Measurements from ENCODE around the gene PIAS3. TPM values are rescaled to one million over a fixed set of nuclear protein-coding genes. Genes with fewer than 3 reads are reported as not detected.

PIAS3 gene
- total and polyA plus RNA-seq, 10 of the 15 experiments (the other 5 are each of a cell fraction or from before 2014, with no cell fraction given): 0.85 to 14.9 (median 10.6) TPM

DNA sequence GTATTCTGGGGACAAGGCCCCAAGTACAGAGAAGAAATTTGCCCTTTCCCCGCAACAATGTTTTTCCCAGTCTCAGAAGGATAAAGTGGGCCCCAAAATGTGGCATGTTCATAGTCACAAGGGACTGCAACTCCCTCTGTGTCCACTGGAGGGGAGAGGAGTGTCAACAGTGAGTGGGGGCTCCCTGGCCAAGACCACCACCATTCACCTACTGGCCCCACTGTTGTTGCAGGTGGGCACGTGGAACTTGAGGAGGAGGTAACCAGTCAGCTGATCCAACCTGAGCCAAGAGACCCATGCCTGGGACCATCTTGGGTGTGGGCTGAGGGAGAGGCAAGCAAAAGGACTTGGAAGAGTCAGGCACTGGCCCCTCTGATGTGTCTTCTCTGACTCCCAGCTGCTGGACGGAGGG, 12.7 kb downstream of the PIAS3 start (continued):
- TF ChIP-seq, protein P1, sequence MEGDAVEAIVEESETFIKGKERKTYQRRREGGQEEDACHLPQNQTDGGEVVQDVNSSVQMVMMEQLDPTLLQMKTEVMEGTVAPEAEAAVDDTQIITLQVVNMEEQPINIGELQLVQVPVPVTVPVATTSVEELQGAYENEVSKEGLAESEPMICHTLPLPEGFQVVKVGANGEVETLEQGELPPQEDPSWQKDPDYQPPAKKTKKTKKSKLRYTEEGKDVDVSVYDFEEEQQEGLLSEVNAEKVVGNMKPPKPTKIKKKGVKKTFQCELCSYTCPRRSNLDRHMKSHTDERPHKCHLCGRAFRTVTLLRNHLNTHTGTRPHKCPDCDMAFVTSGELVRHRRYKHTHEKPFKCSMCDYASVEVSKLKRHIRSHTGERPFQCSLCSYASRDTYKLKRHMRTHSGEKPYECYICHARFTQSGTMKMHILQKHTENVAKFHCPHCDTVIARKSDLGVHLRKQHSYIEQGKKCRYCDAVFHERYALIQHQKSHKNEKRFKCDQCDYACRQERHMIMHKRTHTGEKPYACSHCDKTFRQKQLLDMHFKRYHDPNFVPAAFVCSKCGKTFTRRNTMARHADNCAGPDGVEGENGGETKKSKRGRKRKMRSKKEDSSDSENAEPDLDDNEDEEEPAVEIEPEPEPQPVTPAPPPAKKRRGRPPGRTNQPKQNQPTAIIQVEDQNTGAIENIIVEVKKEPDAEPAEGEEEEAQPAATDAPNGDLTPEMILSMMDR (IDR thresholded peaks at IDR 0.05 in 2 of 3, conservative IDR thresholded peaks at IDR 0.05 in 1 of 3; ENCODE audit: control insufficient read depth in 2 of 3, extremely low read depth in 1 of 3, insufficient read depth in 1 of 3, low read depth in 3 of 3, low read length in 3 of 3): peak; percentile 58 to 84 (median 83)
- TF ChIP-seq, protein P2, sequence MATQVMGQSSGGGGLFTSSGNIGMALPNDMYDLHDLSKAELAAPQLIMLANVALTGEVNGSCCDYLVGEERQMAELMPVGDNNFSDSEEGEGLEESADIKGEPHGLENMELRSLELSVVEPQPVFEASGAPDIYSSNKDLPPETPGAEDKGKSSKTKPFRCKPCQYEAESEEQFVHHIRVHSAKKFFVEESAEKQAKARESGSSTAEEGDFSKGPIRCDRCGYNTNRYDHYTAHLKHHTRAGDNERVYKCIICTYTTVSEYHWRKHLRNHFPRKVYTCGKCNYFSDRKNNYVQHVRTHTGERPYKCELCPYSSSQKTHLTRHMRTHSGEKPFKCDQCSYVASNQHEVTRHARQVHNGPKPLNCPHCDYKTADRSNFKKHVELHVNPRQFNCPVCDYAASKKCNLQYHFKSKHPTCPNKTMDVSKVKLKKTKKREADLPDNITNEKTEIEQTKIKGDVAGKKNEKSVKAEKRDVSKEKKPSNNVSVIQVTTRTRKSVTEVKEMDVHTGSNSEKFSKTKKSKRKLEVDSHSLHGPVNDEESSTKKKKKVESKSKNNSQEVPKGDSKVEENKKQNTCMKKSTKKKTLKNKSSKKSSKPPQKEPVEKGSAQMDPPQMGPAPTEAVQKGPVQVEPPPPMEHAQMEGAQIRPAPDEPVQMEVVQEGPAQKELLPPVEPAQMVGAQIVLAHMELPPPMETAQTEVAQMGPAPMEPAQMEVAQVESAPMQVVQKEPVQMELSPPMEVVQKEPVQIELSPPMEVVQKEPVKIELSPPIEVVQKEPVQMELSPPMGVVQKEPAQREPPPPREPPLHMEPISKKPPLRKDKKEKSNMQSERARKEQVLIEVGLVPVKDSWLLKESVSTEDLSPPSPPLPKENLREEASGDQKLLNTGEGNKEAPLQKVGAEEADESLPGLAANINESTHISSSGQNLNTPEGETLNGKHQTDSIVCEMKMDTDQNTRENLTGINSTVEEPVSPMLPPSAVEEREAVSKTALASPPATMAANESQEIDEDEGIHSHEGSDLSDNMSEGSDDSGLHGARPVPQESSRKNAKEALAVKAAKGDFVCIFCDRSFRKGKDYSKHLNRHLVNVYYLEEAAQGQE (IDR thresholded peaks at IDR 0.05; ENCODE audit: low read depth, low read length): no peak
- TF ChIP-seq SUZ12 (IDR thresholded peaks at IDR 0.05; ENCODE audit: unreplicated experiment) (no peak), CREM (IDR thresholded peaks at IDR 0.05; ENCODE audit: low read depth) (no peak), NR2F1 (conservative IDR thresholded peaks at IDR 0.05) (no peak), TARDBP (IDR thresholded peaks at IDR 0.05; ENCODE audit: borderline replicate concordance) (no peak), SRF (IDR thresholded peaks at IDR 0.05; ENCODE audit: low read depth in 2 of 2, low read length in 2 of 2) (no peak), SMARCA5 (IDR thresholded peaks at IDR 0.05) (no peak), ESRRA (IDR thresholded peaks at IDR 0.05; ENCODE audit: low read length) (no peak), ZNF24 (IDR thresholded peaks at IDR 0.05) (no peak), CEBPB (IDR thresholded peaks at IDR 0.05; ENCODE audit: borderline replicate concordance in 1 of 2, low read depth in 2 of 2, low read length in 2 of 2) (no peak), POLR2A (IDR thresholded peaks at IDR 0.05; ENCODE audit: low read depth, low read length) (peak; percentile 52; the same call in 1 of the 2 replicates), ZNF274 (IDR thresholded peaks at IDR 0.05; ENCODE audit: insufficient read depth, insufficient read length) (no peak), ATF7 (IDR thresholded peaks at IDR 0.05; ENCODE audit: low read depth) (no peak), EED (IDR thresholded peaks at IDR 0.05; ENCODE audit: low read depth) (no peak)
- TF ChIP-seq, protein P3, sequence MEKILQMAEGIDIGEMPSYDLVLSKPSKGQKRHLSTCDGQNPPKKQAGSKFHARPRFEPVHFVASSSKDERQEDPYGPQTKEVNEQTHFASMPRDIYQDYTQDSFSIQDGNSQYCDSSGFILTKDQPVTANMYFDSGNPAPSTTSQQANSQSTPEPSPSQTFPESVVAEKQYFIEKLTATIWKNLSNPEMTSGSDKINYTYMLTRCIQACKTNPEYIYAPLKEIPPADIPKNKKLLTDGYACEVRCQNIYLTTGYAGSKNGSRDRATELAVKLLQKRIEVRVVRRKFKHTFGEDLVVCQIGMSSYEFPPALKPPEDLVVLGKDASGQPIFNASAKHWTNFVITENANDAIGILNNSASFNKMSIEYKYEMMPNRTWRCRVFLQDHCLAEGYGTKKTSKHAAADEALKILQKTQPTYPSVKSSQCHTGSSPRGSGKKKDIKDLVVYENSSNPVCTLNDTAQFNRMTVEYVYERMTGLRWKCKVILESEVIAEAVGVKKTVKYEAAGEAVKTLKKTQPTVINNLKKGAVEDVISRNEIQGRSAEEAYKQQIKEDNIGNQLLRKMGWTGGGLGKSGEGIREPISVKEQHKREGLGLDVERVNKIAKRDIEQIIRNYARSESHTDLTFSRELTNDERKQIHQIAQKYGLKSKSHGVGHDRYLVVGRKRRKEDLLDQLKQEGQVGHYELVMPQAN (conservative IDR thresholded peaks at IDR 0.05): no peak
- TF ChIP-seq, protein P4, sequence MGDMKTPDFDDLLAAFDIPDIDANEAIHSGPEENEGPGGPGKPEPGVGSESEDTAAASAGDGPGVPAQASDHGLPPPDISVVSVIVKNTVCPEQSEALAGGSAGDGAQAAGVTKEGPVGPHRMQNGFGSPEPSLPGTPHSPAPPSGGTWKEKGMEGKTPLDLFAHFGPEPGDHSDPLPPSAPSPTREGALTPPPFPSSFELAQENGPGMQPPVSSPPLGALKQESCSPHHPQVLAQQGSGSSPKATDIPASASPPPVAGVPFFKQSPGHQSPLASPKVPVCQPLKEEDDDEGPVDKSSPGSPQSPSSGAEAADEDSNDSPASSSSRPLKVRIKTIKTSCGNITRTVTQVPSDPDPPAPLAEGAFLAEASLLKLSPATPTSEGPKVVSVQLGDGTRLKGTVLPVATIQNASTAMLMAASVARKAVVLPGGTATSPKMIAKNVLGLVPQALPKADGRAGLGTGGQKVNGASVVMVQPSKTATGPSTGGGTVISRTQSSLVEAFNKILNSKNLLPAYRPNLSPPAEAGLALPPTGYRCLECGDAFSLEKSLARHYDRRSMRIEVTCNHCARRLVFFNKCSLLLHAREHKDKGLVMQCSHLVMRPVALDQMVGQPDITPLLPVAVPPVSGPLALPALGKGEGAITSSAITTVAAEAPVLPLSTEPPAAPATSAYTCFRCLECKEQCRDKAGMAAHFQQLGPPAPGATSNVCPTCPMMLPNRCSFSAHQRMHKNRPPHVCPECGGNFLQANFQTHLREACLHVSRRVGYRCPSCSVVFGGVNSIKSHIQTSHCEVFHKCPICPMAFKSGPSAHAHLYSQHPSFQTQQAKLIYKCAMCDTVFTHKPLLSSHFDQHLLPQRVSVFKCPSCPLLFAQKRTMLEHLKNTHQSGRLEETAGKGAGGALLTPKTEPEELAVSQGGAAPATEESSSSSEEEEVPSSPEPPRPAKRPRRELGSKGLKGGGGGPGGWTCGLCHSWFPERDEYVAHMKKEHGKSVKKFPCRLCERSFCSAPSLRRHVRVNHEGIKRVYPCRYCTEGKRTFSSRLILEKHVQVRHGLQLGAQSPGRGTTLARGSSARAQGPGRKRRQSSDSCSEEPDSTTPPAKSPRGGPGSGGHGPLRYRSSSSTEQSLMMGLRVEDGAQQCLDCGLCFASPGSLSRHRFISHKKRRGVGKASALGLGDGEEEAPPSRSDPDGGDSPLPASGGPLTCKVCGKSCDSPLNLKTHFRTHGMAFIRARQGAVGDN (IDR thresholded peaks at IDR 0.05): no peak
- TF ChIP-seq, protein P5, sequence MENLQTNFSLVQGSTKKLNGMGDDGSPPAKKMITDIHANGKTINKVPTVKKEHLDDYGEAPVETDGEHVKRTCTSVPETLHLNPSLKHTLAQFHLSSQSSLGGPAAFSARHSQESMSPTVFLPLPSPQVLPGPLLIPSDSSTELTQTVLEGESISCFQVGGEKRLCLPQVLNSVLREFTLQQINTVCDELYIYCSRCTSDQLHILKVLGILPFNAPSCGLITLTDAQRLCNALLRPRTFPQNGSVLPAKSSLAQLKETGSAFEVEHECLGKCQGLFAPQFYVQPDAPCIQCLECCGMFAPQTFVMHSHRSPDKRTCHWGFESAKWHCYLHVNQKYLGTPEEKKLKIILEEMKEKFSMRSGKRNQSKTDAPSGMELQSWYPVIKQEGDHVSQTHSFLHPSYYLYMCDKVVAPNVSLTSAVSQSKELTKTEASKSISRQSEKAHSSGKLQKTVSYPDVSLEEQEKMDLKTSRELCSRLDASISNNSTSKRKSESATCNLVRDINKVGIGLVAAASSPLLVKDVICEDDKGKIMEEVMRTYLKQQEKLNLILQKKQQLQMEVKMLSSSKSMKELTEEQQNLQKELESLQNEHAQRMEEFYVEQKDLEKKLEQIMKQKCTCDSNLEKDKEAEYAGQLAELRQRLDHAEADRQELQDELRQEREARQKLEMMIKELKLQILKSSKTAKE (IDR thresholded peaks at IDR 0.05; ENCODE audit: low read depth, poor library complexity, severe bottlenecking): no peak
